Muscle of leg (tissue), 11 donors: ENCODE results near the gene ERF. TPM values are rescaled to one million over a fixed set of nuclear protein-coding genes. Genes with fewer than 3 reads are reported as not detected.

ENCODE experiments used
- DNase-seq: peaks from one replicate; pipeline ENCODE4 v3.0.0; 2013
- H3K27ac ChIP-seq: one replicate; pipeline ENCODE4 v1.5.1; 2013; ENCODE audit warnings: mild to moderate bottlenecking, low read length, control low read depth
- H3K27me3 ChIP-seq: one replicate; pipeline ENCODE4 v1.6.1; 2013; ENCODE audit warnings: low read length; ENCODE audit not compliant: control insufficient read depth, insufficient read depth
- H3K36me3 ChIP-seq: one replicate; pipeline ENCODE4 v1.6.1; 2013; ENCODE audit warnings: low read length; ENCODE audit not compliant: control insufficient read depth, insufficient read depth
- H3K4me1 ChIP-seq: one replicate; pipeline ENCODE4 v1.6.1; 2013; ENCODE audit warnings: low read length; ENCODE audit not compliant: control insufficient read depth, insufficient read depth
- H3K4me3 ChIP-seq: one replicate; pipeline ENCODE4 v1.5.1; 2013; ENCODE audit warnings: low read length, control low read depth
- H3K9me3 ChIP-seq: replicated peaks from 2 replicates; pipeline ENCODE4 v1.6.1; 2013; ENCODE audit warnings: low read depth, low read length; ENCODE audit not compliant: control insufficient read depth
- WGBS: methylation state at CpG from one replicate; pipeline ENCODE4 v1.1.5; 2013; ENCODE audit warnings: missing lambda C conversion rate; ENCODE audit not compliant: insufficient coverage; 5-methylcytosine and 5-hydroxymethylcytosine counted together
- polyA plus RNA-seq, 8 donors: library from polyadenylated mRNA; unstranded; fragments of 120-200 nt; gene quantifications; one replicate each; pipeline versions ENCODE4 v1.2.1 to v1.2.3, GENCODE V29; 2013; ENCODE audit warnings: inconsistent platforms in 1 of 8, low replicate concordance in 1 of 8; ENCODE audit not compliant: insufficient read length in 8 of 8, insufficient read depth in 1 of 8
- total RNA-seq: library from RNA; stranded (reverse); fragments of 120-200 nt; gene quantifications from one replicate; pipeline ENCODE4 v1.2.4, GENCODE V29; 2013

Gene ERF
- total and polyA plus RNA-seq, 9 donors = 17.3 to 51.6 (median 37.6) TPM

GRCh38 chr19:42242069-42242511 is 12.8 kb downstream of the ERF start:
- Histone ChIP-seq H3K27me3 (no peaks in the 10 kb centered on the region), H3K36me3 (peaks cover 24% of the 10 kb centered on the region), H3K4me1 (peaks cover 39% of the 10 kb centered on the region), H3K4me3 (peak overlapping the region; percentile 54), H3K27ac (peak overlapping the region; percentile 63), H3K9me3 (no peaks in the 10 kb centered on the region)
- WGBS = 0% methylated on average over 44 of the region's 49 CpGs
- peak; percentile 44 for DNase-seq

GRCh38 chr19:42241279-42241678 is 13.6 kb downstream of the ERF start:
- Histone ChIP-seq H3K4me3 (peak overlapping the region; percentile 54), H3K27me3 (no peaks in the 10 kb centered on the region), H3K27ac (no peak overlapping the region), H3K9me3 (no peaks in the 10 kb centered on the region), H3K4me1 (peaks cover 32% of the 10 kb centered on the region), H3K36me3 (peaks cover 24% of the 10 kb centered on the region)
- DNase-seq = no peak
- WGBS = no CpG with 5 or more reads among the region's 3 CpGs

GRCh38 chr19:42239544-42240220 is 15.2 kb downstream of the ERF start:
- no peak for DNase-seq
- 85% methylated on average over 7 of the region's 10 CpGs for WGBS
- H3K27ac ChIP-seq = no peak overlapping the region
- no peak overlapping the region for H3K4me3 ChIP-seq
- H3K36me3 ChIP-seq = peaks cover 40% of the 10 kb centered on the region
- H3K4me1 ChIP-seq = peaks cover 18% of the 10 kb centered on the region
- no peaks in the 10 kb centered on the region for H3K9me3 ChIP-seq
- no peaks in the 10 kb centered on the region for H3K27me3 ChIP-seq

- H3K9me3 ChIP-seq = no peaks in the 10 kb centered on the region
- no peak overlapping the region for H3K4me3 ChIP-seq
- H3K36me3 ChIP-seq = peaks cover 81% of the 10 kb centered on the region
- H3K27me3 ChIP-seq = no peaks in the 10 kb centered on the region
- H3K4me1 ChIP-seq = no peaks in the 10 kb centered on the region
- no peak for DNase-seq
- no peak overlapping the region for H3K27ac ChIP-seq
- WGBS = 87% methylated on average over 3 of the region's 5 CpGs
Observed at GRCh38 chr19:42235181-42235580, 19.7 kb downstream of the ERF start.

- H3K4me3 ChIP-seq = no peak overlapping the region
- DNase-seq = no peak
- no peak overlapping the region for H3K27ac ChIP-seq
- H3K36me3 ChIP-seq = peaks cover 82% of the 10 kb centered on the region
- H3K4me1 ChIP-seq = peaks cover 7% of the 10 kb centered on the region
- WGBS = 100% methylated on average over 6 of the region's 11 CpGs
- H3K9me3 ChIP-seq = no peaks in the 10 kb centered on the region
- H3K27me3 ChIP-seq = no peaks in the 10 kb centered on the region
Observed at GRCh38 chr19:42234364-42234763, 20.6 kb downstream of the ERF start.

GRCh38 chr19:42233678-42234292 is 21.1 kb downstream of the ERF start:
- 92% methylated on average over 3 of the region's 6 CpGs for WGBS
- Histone ChIP-seq H3K27ac (no peak overlapping the region), H3K4me1 (peaks cover 8% of the 10 kb centered on the region), H3K9me3 (no peaks in the 10 kb centered on the region), H3K27me3 (no peaks in the 10 kb centered on the region), H3K4me3 (no peak overlapping the region), H3K36me3 (peaks cover 82% of the 10 kb centered on the region)
- no peak for DNase-seq

- no peaks in the 10 kb centered on the region for H3K9me3 ChIP-seq
- H3K4me3 ChIP-seq = no peak overlapping the region
- H3K27me3 ChIP-seq = no peaks in the 10 kb centered on the region
- no peak overlapping the region for H3K27ac ChIP-seq
- peaks cover 8% of the 10 kb centered on the region for H3K4me1 ChIP-seq
- H3K36me3 ChIP-seq = peaks cover 88% of the 10 kb centered on the region
- no peak for DNase-seq
- 94% methylated on average over 2 of the region's 7 CpGs for WGBS
Observed at GRCh38 chr19:42233106-42233505, 21.8 kb downstream of the ERF start.

GRCh38 chr19:42232435-42232834 is 22.5 kb downstream of the ERF start:
- no peak overlapping the region for H3K27ac ChIP-seq
- no peak overlapping the region for H3K4me3 ChIP-seq
- DNase-seq = no peak
- H3K27me3 ChIP-seq = no peaks in the 10 kb centered on the region
- 91% methylated on average over 7 of the region's 10 CpGs for WGBS
- peaks cover 90% of the 10 kb centered on the region for H3K36me3 ChIP-seq
- H3K4me1 ChIP-seq = peaks cover 8% of the 10 kb centered on the region
- H3K9me3 ChIP-seq = no peaks in the 10 kb centered on the region

- Histone ChIP-seq H3K36me3 (peaks cover 92% of the 10 kb centered on the region), H3K4me3 (no peak overlapping the region), H3K27ac (no peak overlapping the region), H3K9me3 (no peaks in the 10 kb centered on the region), H3K4me1 (peaks cover 8% of the 10 kb centered on the region), H3K27me3 (no peaks in the 10 kb centered on the region)
- no CpG with 5 or more reads among the region's 4 CpGs for WGBS
- no peak for DNase-seq
Observed at GRCh38 chr19:42230571-42230970, 24.4 kb downstream of the ERF start.

GRCh38 chr19:42229855-42230351 is 25.0 kb downstream of the ERF start:
- Histone ChIP-seq H3K4me3 (no peak overlapping the region), H3K4me1 (peaks cover 8% of the 10 kb centered on the region), H3K9me3 (no peaks in the 10 kb centered on the region), H3K36me3 (peaks cover 92% of the 10 kb centered on the region), H3K27me3 (no peaks in the 10 kb centered on the region), H3K27ac (no peak overlapping the region)
- no peak for DNase-seq
- WGBS = 34% methylated on average over 3 of the region's 8 CpGs
